HepG2 (cell line): ENCODE measurements around the gene SLC35B2. TPM values are rescaled to one million over a fixed set of nuclear protein-coding genes. Genes with fewer than 3 reads are reported as not detected.

ENCODE experiments used
- ARID2 ChIP-seq: sonication (generic); formaldehyde crosslinking; IDR thresholded peaks from 2 replicates; pipeline ENCODE4 v1.8.1; 2022; ENCODE audit warnings: mild to moderate bottlenecking, missing genetic modification reagents, borderline replicate concordance
- FOXO1 ChIP-seq: sonication (generic); formaldehyde crosslinking; IDR thresholded peaks from 2 replicates; pipeline ENCODE4 v1.4.0; 2020; ENCODE audit warnings: missing genetic modification reagents
- HCFC1 ChIP-seq: fragments of 150-350 bp; IDR thresholded peaks from 2 replicates; pipeline ENCODE4 v1.6.1; 2014; ENCODE audit warnings: low read depth, low read length
- HNRNPLL ChIP-seq: fragments of 200-400 bp; formaldehyde crosslinking; IDR thresholded peaks from 2 replicates; pipeline ENCODE4 v1.6.1; 2017; ENCODE audit warnings: mild to moderate bottlenecking, low read depth, low read length; ENCODE audit not compliant: poor library complexity, severe bottlenecking
- MTF1 ChIP-seq: sonication (generic); formaldehyde crosslinking; IDR thresholded peaks from 2 replicates; pipeline ENCODE4 v1.5.0; 2020; ENCODE audit warnings: missing genetic modification reagents
- PHB2 ChIP-seq: fragments of 450-650 bp; IDR thresholded peaks from 2 replicates; pipeline ENCODE4 v1.6.1; 2018; ENCODE audit not compliant: partially characterized antibody
- RNF2 ChIP-seq: fragments of 450-650 bp; conservative IDR thresholded peaks from 2 replicates; pipeline ENCODE4 v1.6.1; 2016; ENCODE audit warnings: low read depth
- TBX2 ChIP-seq: sonication (generic); formaldehyde crosslinking; IDR thresholded peaks from 2 replicates; pipeline ENCODE4 v1.5.0; 2020; ENCODE audit warnings: missing genetic modification reagents, mild to moderate bottlenecking, borderline replicate concordance
- TBX3 ChIP-seq: fragments of 450-650 bp; IDR thresholded peaks from 2 replicates; pipeline ENCODE4 v1.6.1; 2017; ENCODE audit warnings: antibody characterized with exemption, mild to moderate bottlenecking, inconsistent platforms, borderline replicate concordance
- TCF12 ChIP-seq, 2 experiments: fragments of 450-650 bp in 1 of 2; sonication (generic) in 1 of 2; formaldehyde crosslinking in 1 of 2; IDR thresholded peaks; 2 replicates each; pipeline versions ENCODE4 v1.6.1 to v1.8.0; 2017 to 2022; ENCODE audit warnings: antibody characterized with exemption in 1 of 2, mild to moderate bottlenecking in 1 of 2, missing genetic modification reagents in 1 of 2, moderate library complexity in 1 of 2
- THAP11 ChIP-seq: IDR thresholded peaks from 2 replicates; pipeline ENCODE4 v1.6.1; 2016; ENCODE audit warnings: missing biosample characterization, missing genetic modification reagents
- ZBTB42 ChIP-seq: sonication (generic); formaldehyde crosslinking; IDR thresholded peaks from 2 replicates; pipeline ENCODE4 v1.5.0; 2020; ENCODE audit warnings: mild to moderate bottlenecking, missing genetic modification reagents
- polyA plus RNA-seq, 8 experiments: library from polyadenylated mRNA; depleted of rRNA in 3 of 8; stranded (reverse) in 7 of 8; unstranded in 1 of 8; fragments of >200 nt; fragmentation: Illumina TruSeq in 4 of 8; extraction: Trizol in 4 of 8; gene quantifications; 2 replicates each; pipeline versions ENCODE4 v1.2.1 to v1.2.3, GENCODE V29; 2011 to 2016; ENCODE audit warnings: low read depth in 4 of 8, missing spikeins in 1 of 8, mixed read lengths in 1 of 8; ENCODE audit not compliant: insufficient read depth in 1 of 8
- total RNA-seq, 5 experiments: library from RNA; depleted of rRNA; stranded (reverse); fragments of >200 nt; fragmentation: Illumina TruSeq; extraction: Trizol; gene quantifications; 2 replicates each; pipeline ENCODE4 v1.2.3, GENCODE V29; 2016; ENCODE audit warnings: low read depth in 1 of 5
- TF ChIP-seq, protein P1 (sequence below), 2 experiments: sonication (generic) in 1 of 2; formaldehyde crosslinking in 1 of 2; IDR thresholded peaks; 2 replicates each; pipeline versions ENCODE4 v1.5.1 to v1.6.1; 2011 to 2020; ENCODE audit warnings: borderline replicate concordance in 1 of 2, low read depth in 1 of 2, low read length in 1 of 2, mild to moderate bottlenecking in 1 of 2, missing genetic modification reagents in 1 of 2, moderate library complexity in 1 of 2
- TF ChIP-seq, protein P2 (sequence below): sonication (generic); formaldehyde crosslinking; IDR thresholded peaks from 2 replicates; pipeline ENCODE4 v1.4.0; 2020; ENCODE audit warnings: missing genetic modification reagents
- TF ChIP-seq, protein P3 (sequence below): sonication (generic); formaldehyde crosslinking; IDR thresholded peaks from 2 replicates; pipeline ENCODE4 v1.8.0; 2022; ENCODE audit warnings: low read depth, missing genetic modification reagents
- TF ChIP-seq, protein P4 (sequence below): sonication (generic); formaldehyde crosslinking; IDR thresholded peaks from 2 replicates; pipeline ENCODE4 v1.8.0; 2022; ENCODE audit warnings: missing genetic modification reagents, low read depth, mild to moderate bottlenecking, borderline replicate concordance
- TF ChIP-seq, protein P5 (sequence below): sonication (generic); formaldehyde crosslinking; IDR thresholded peaks from 2 replicates; pipeline ENCODE4 v1.5.1; 2020; ENCODE audit warnings: mild to moderate bottlenecking, missing genetic modification reagents
- TF ChIP-seq, protein P6 (sequence below): IDR thresholded peaks from 2 replicates; pipeline ENCODE4 v1.6.1; 2018; ENCODE audit warnings: missing genetic modification reagents, mild to moderate bottlenecking, missing compliant biosample characterization

SLC35B2 gene
- total and polyA plus RNA-seq, 2 of the 13 experiments (the other 11 are each of a cell fraction or from before 2014, with no cell fraction given), result 61.1 to 148 TPM

DNA sequence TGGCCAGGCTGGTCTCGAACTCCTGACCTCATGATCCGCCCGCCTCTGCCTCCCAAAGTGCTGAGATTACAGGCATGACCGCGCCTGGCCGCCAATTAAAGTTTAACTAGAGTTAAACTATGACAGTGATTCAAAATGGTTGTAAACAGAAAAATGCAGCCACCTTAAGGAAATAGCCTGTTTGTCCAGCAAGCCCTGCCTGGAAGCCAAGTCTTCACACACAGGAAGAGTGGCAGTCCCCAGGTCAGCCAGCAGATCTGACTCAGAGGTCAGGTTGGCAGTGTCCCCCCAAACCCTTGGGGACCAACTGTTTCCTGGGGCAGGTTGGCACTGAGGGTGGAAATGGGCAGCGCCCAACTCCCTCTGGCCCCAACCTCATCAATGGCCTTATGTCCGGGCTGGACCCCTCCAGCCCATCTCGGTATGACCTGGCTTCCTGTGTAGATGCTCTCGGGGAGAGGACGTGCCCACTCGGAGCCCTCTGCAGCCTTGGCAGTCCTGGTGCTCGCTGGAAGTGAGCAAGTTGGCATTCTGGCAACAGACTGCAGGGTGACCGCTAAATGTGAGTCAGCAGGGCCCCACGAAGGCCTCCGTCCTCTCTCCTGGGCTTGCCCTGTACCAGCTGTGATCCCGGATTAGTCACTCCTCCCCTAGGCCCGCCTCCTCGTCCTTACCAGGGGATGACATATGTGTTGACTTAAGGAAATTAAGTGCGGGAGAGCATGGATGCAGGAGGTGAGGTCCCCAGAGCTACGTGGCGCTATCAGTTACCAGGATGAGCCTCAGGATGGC lies 20.1 kb downstream of the SLC35B2 start (continued):
- no peak for TF ChIP-seq HNRNPLL
- TF ChIP-seq, protein P1, sequence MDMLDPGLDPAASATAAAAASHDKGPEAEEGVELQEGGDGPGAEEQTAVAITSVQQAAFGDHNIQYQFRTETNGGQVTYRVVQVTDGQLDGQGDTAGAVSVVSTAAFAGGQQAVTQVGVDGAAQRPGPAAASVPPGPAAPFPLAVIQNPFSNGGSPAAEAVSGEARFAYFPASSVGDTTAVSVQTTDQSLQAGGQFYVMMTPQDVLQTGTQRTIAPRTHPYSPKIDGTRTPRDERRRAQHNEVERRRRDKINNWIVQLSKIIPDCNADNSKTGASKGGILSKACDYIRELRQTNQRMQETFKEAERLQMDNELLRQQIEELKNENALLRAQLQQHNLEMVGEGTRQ (IDR thresholded peaks at IDR 0.05; ENCODE audit: low read depth, low read length), result no peak
- TF ChIP-seq, protein P1 (CRISPR knock-in tag; IDR thresholded peaks at IDR 0.05; ENCODE audit: borderline replicate concordance), result no peak
- no peak; the same call in 1 of the 2 replicates for TF ChIP-seq RNF2
- TF ChIP-seq ARID2 (CRISPR knock-in tag), result 0 out of 2 replicates have a peak, but pooled peaks have one; percentile 29
- TF ChIP-seq TCF12 (IDR thresholded peaks at IDR 0.05), result no peak
- no peak for TF ChIP-seq TCF12 (CRISPR knock-in tag; IDR thresholded peaks at IDR 0.05)
- TF ChIP-seq, protein P2, sequence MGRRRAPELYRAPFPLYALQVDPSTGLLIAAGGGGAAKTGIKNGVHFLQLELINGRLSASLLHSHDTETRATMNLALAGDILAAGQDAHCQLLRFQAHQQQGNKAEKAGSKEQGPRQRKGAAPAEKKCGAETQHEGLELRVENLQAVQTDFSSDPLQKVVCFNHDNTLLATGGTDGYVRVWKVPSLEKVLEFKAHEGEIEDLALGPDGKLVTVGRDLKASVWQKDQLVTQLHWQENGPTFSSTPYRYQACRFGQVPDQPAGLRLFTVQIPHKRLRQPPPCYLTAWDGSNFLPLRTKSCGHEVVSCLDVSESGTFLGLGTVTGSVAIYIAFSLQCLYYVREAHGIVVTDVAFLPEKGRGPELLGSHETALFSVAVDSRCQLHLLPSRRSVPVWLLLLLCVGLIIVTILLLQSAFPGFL (CRISPR knock-in tag), result no peak
- TF ChIP-seq, protein P3, sequence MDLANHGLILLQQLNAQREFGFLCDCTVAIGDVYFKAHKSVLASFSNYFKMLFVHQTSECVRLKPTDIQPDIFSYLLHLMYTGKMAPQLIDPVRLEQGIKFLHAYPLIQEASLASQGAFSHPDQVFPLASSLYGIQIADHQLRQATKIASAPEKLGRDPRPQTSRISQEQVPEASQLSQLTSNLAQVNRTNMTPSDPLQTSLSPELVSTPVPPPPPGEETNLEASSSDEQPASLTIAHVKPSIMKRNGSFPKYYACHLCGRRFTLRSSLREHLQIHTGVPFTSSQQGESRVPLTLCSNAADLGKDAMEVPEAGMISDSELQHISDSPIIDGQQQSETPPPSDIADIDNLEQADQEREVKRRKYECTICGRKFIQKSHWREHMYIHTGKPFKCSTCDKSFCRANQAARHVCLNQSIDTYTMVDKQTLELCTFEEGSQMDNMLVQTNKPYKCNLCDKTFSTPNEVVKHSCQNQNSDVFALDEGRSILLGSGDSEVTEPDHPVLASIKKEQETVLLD (CRISPR knock-in tag), result no peak
- TF ChIP-seq, protein P4, sequence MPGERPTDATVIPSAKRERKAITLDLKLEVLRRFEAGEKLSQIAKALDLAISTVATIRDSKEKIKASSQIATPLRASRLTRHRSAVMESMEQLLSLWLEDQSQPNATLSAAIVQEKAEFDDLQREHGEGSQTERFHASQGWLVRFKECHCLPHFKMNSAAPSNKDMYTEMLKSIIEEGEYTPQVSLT (CRISPR knock-in tag), result no peak
- TF ChIP-seq, protein P5, sequence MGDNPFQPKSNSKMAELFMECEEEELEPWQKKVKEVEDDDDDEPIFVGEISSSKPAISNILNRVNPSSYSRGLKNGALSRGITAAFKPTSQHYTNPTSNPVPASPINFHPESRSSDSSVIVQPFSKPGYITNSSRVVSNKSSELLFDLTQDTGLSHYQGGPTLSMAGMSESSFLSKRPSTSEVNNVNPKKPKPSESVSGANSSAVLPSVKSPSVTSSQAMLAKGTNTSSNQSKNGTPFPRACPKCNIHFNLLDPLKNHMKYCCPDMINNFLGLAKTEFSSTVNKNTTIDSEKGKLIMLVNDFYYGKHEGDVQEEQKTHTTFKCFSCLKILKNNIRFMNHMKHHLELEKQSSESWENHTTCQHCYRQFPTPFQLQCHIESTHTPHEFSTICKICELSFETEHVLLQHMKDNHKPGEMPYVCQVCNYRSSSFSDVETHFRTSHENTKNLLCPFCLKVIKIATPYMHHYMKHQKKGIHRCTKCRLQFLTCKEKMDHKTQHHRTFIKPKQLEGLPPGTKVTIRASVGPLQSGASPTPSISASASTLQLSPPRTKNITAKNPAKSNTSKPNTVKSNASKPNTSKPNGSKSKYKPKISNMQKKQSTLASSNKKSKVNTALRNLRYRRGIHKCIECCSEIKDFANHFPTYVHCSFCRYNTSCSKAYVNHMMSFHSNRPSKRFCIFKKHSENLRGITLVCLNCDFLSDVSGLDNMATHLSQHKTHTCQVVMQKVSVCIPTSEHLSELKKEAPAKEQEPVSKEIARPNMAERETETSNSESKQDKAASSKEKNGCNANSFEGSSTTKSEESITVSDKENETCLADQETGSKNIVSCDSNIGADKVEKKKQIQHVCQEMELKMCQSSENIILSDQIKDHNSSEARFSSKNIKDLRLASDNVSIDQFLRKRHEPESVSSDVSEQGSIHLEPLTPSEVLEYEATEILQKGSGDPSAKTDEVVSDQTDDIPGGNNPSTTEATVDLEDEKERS (CRISPR knock-in tag), result no peak
- TF ChIP-seq HCFC1, result no peak
- TF ChIP-seq FOXO1 (CRISPR knock-in tag), result peak; percentile 55; the same call in 1 of the 2 replicates
- TF ChIP-seq TBX3, result no peak
- TF ChIP-seq TBX2 (CRISPR knock-in tag), result no peak; the same call in 1 of the 2 replicates
- TF ChIP-seq THAP11 (CRISPR knock-in tag), result no peak
- no peak for TF ChIP-seq ZBTB42 (CRISPR knock-in tag)
- no peak for TF ChIP-seq MTF1 (CRISPR knock-in tag)
- TF ChIP-seq, protein P6, sequence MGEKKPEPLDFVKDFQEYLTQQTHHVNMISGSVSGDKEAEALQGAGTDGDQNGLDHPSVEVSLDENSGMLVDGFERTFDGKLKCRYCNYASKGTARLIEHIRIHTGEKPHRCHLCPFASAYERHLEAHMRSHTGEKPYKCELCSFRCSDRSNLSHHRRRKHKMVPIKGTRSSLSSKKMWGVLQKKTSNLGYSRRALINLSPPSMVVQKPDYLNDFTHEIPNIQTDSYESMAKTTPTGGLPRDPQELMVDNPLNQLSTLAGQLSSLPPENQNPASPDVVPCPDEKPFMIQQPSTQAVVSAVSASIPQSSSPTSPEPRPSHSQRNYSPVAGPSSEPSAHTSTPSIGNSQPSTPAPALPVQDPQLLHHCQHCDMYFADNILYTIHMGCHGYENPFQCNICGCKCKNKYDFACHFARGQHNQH (CRISPR knock-in tag), result peak; percentile 47
- TF ChIP-seq PHB2, result no peak
